ENCODE results near the gene TBCC. TPM values are rescaled to one million over a fixed set of nuclear protein-coding genes. Genes with fewer than 3 reads are reported as not detected.

TBCC gene
- total RNA-seq, 2 experiments from 2014 or later: 78.0 to 136 TPM

DNA sequence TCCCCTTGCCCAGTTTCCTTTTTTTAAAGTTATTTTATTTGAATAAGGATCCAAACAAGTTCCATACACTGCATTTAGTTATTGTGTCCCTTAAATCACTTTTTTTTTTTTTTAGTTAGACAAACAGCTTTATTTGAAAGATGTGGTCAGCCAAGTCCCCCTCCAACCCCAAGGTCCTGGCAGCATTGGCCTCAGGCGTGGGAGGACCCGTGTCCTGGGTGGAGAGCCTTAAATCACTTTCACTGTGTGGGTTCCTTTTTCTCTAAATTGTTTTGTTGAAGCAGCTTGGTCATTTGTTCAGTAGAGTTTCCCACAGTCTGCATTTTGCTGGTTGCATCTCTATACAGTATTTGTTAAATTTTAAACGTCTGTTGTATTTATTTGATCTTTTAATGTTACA is 5.2 kb upstream of the TBCC start:
- H3K4me2 ChIP-seq (ENCODE audit: low read length): no peak overlapping the region
- peaks cover 26% of the 10 kb centered on the region for H3K4me1 ChIP-seq (ENCODE audit: insufficient read depth, low read length, poor library complexity, severe bottlenecking)
- no peaks in the 10 kb centered on the region for H3K9me2 ChIP-seq (ENCODE audit: insufficient read depth, low read length)
- CTCF ChIA-PET (ENCODE audit: unreplicated experiment): no interaction called here
- BruUV-seq (replicated peaks): no TSS peak
- H3K79me2 ChIP-seq (ENCODE audit: insufficient read depth, low read depth, low read length): peaks cover 16% of the 10 kb centered on the region; the same call in 1 of the 2 replicates
- POLR2A ChIA-PET: interaction anchor here (0.7 to 14.2 kb wide), 2 partner anchors 11 to 27 kb away, joined by 3 to 494 read pairs; partner anchors contain the start of gene BICRAL
- intact Hi-C loops (cut with micrococcal nuclease; ENCODE audit: unreplicated experiment): no loop called here
- H4K20me1 ChIP-seq (ENCODE audit: insufficient read depth, low read length): no peaks in the 10 kb centered on the region
- TF ChIP-seq CTCF (conservative IDR thresholded peaks at IDR 0.05; ENCODE audit: low read length) (no peak), EZH2phosphoT487 (IDR thresholded peaks at IDR 0.05; ENCODE audit: borderline replicate concordance, low read depth, low read length) (no peak)
- peaks cover 7% of the 10 kb centered on the region; the same call in 1 of the 2 replicates for H3K36me3 ChIP-seq (ENCODE audit: insufficient read depth, low read length)
- H3K4me3 ChIP-seq (ENCODE audit: low read depth, low read length, poor library complexity, severe bottlenecking): no peak overlapping the region
- no peak overlapping the region for H2AFZ ChIP-seq (ENCODE audit: low read length)
- no peak overlapping the region for H3K27ac ChIP-seq (ENCODE audit: low read depth, low read length, poor library complexity, severe bottlenecking)
- no peak for DNase-seq (ENCODE audit: low spot score)
- H3K9me3 ChIP-seq (ENCODE audit: low read length): no peaks in the 10 kb centered on the region

DNA sequence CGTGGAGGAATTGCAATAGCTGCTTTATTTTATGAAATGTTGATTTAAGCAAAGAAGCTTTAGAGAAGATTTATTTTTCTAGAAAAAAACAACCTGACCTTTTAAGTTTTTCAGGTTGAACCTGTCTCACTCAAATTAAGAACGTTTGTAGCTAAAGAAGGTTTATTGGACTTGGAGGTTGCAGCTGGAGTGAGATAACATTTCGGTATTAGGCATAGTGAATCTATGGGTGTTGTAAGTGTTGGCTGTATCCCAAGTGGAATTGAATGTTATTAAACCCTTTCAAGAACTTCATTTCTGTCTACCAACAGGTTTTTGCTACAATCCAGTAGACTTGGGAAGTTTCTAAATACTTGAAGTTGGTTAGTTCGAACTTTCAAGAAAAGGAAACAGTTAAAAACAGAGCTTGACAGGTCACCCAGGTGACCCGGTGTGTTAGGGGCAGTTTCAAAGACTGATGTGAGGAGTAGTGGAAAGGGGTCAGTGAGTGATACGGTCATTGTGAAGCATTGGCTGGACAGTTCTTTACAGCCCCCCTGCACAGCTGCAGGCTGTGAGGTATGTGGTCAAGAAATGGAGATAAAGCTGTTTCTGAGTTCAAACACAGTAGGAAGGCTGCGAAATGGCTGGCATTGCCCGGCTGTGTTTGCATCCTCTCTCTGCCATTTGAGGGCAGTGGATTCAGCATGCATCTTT is 2.4 kb upstream of the TBCC start:
- Histone ChIP-seq H2AFZ (ENCODE audit: low read length) (peak overlapping the region; percentile 3; the same call in 1 of the 2 replicates), H3K9me2 (ENCODE audit: insufficient read depth, low read length) (no peaks in the 10 kb centered on the region), H3K79me2 (ENCODE audit: insufficient read depth, low read depth, low read length) (peaks cover 41% of the 10 kb centered on the region), H3K4me1 (ENCODE audit: insufficient read depth, low read length, poor library complexity, severe bottlenecking) (peaks cover 31% of the 10 kb centered on the region), H3K4me2 (ENCODE audit: low read length) (peak overlapping the region; percentile 100), H3K36me3 (ENCODE audit: insufficient read depth, low read length) (peaks cover 26% of the 10 kb centered on the region), H3K4me3 (ENCODE audit: low read depth, low read length, poor library complexity, severe bottlenecking) (peak overlapping the region; percentile 80), H3K27ac (ENCODE audit: low read depth, low read length, poor library complexity, severe bottlenecking) (peak overlapping the region; percentile 93), H3K9me3 (ENCODE audit: low read length) (no peaks in the 10 kb centered on the region), H4K20me1 (ENCODE audit: insufficient read depth, low read length) (peaks cover 9% of the 10 kb centered on the region; the same call in 1 of the 2 replicates)
- ChIA-PET CTCF (ENCODE audit: unreplicated experiment) (interaction anchor here (0.6 to 1.6 kb wide), 3 partner anchors 10 to 23 kb away, joined by 3 to 5 read pairs (median 3); no protein-coding TSS in a partner anchor), POLR2A (interaction anchor here (0.6 to 14.2 kb wide), 13 partner anchors 9 to 964 kb away, joined by 3 to 494 read pairs (median 5); partner anchors contain the start of genes BICRAL and RPL7L1)
- intact Hi-C loops (cut with micrococcal nuclease; ENCODE audit: unreplicated experiment): loop anchor here (5.0 to 10.0 kb wide), 4 partner anchors 144 to 1024 kb away; partner anchors contain the start of gene SRF
- BruUV-seq (replicated peaks): no TSS peak
- DNase-seq (ENCODE audit: low spot score): no peak
- TF ChIP-seq CTCF (conservative IDR thresholded peaks at IDR 0.05; ENCODE audit: low read length): no peak
- no peak for TF ChIP-seq EZH2phosphoT487 (IDR thresholded peaks at IDR 0.05; ENCODE audit: borderline replicate concordance, low read depth, low read length)

All from OCI-LY7 (cell line).